SU-DHL-6 (cell line): ENCODE data around the gene TTLL9.
A peak's percentile ranks its signal among the peaks of the same experiment; 100 is the strongest.

ENCODE experiments used
- H2AFZ ChIP-seq: fragments of 200-600 bp; sonication (generic); 2 replicates; pipeline ENCODE4 v1.6.1; 2014; ENCODE audit warnings: low read depth, mild to moderate bottlenecking, moderate library complexity, mixed read lengths, antibody characterized with exemption, low read length; ENCODE audit not compliant: severe bottlenecking
- H3F3A ChIP-seq: fragments of 200-600 bp; shearing (Covaris generic); 2 replicates; pipeline ENCODE4 v1.6.0; 2016; ENCODE audit warnings: antibody characterized with exemption, mild to moderate bottlenecking; ENCODE audit not compliant: insufficient read depth
- H3K27ac ChIP-seq: fragments of 200-600 bp; sonication (generic); 2 replicates; pipeline ENCODE4 v1.5.1; 2016; ENCODE audit warnings: low read depth, mild to moderate bottlenecking, low read length, moderate library complexity, mixed read lengths
- H3K27me3 ChIP-seq: fragments of 200-600 bp; sonication (generic), shearing (Covaris generic); 2 replicates; pipeline ENCODE4 v1.6.0; 2014; ENCODE audit warnings: mild to moderate bottlenecking, low read length
- H3K36me3 ChIP-seq: fragments of 200-600 bp; sonication (generic); 2 replicates; pipeline ENCODE4 v1.6.1; 2014; ENCODE audit warnings: mild to moderate bottlenecking, low read length, mixed read lengths
- H3K4me2 ChIP-seq: fragments of 300-600, 200-600 bp; shearing (Covaris generic), sonication (generic); 2 replicates; pipeline ENCODE4 v1.6.0; 2014; ENCODE audit warnings: low read length, low read depth, mild to moderate bottlenecking; ENCODE audit not compliant: poor library complexity, severe bottlenecking
- H3K4me3 ChIP-seq: fragments of 200-600 bp; sonication (generic); 2 replicates; pipeline ENCODE4 v1.5.1; 2014; ENCODE audit warnings: antibody characterized with exemption, low read length, mild to moderate bottlenecking, mixed read lengths; ENCODE audit not compliant: insufficient read depth, poor library complexity, severe bottlenecking
- H3K79me2 ChIP-seq: fragments of 200-600 bp; sonication (generic); 2 replicates; pipeline ENCODE4 v1.6.1; 2014; ENCODE audit warnings: mild to moderate bottlenecking, low read length, moderate library complexity; ENCODE audit not compliant: insufficient read depth
- H3K9ac ChIP-seq: fragments of 200-600 bp; sonication (generic); 2 replicates; pipeline ENCODE4 v1.7.0; 2014; ENCODE audit warnings: mild to moderate bottlenecking, low read length
- H3K9me2 ChIP-seq: fragments of 200-600 bp; sonication (generic); replicated peaks from 2 replicates; pipeline ENCODE4 v1.6.1; 2014; ENCODE audit warnings: low read length; ENCODE audit not compliant: insufficient read depth
- H3K9me3 ChIP-seq: fragments of 200-600 bp; sonication (generic); 2 replicates; pipeline ENCODE4 v1.6.1; 2014; ENCODE audit warnings: low read length, mixed read lengths; ENCODE audit not compliant: insufficient read depth
- H4K20me1 ChIP-seq: fragments of 200-600 bp; sonication (generic); 2 replicates; pipeline ENCODE4 v1.6.1; 2014; ENCODE audit warnings: low read depth, mild to moderate bottlenecking, antibody characterized with exemption, low read length, moderate library complexity, mixed read lengths
- EZH2phosphoT487 ChIP-seq: fragments of 200-600 bp; sonication (generic), shearing (Covaris generic); conservative IDR thresholded peaks from 2 replicates; pipeline ENCODE4 v1.6.1; 2018; ENCODE audit warnings: mild to moderate bottlenecking, antibody characterized with exemption, low read length, moderate library complexity, mixed read lengths
- TF ChIP-seq, protein P1 (sequence below): fragments of 200-600 bp; sonication (generic); IDR thresholded peaks from one replicate; pipeline ENCODE4 v1.5.1; 2017; ENCODE audit warnings: antibody characterized with exemption, mild to moderate bottlenecking, low read length, moderate library complexity; ENCODE audit not compliant: insufficient read depth, poor library complexity, severe bottlenecking

Gene TTLL9

DNA sequence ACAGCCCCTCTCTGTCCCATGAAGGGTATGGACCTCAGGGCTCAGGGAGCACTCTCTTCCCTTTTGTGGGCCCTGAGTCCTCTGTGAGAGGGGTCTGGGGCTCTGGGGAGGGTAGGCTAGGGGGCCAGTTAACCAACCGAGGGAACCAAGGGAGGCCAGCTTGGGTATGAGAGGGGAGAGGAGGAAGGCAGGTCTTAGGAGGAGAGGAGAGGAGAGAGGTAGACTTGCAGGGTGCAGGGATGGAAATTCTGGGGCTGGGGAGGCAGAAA lies 827 bp upstream of the TTLL9 start:
- no peaks in the 10 kb centered on the region for H3K36me3 ChIP-seq
- no peak overlapping the region for H3K4me3 ChIP-seq
- H3K4me2 ChIP-seq: peak overlapping the region; percentile 58
- TF ChIP-seq, protein P1, sequence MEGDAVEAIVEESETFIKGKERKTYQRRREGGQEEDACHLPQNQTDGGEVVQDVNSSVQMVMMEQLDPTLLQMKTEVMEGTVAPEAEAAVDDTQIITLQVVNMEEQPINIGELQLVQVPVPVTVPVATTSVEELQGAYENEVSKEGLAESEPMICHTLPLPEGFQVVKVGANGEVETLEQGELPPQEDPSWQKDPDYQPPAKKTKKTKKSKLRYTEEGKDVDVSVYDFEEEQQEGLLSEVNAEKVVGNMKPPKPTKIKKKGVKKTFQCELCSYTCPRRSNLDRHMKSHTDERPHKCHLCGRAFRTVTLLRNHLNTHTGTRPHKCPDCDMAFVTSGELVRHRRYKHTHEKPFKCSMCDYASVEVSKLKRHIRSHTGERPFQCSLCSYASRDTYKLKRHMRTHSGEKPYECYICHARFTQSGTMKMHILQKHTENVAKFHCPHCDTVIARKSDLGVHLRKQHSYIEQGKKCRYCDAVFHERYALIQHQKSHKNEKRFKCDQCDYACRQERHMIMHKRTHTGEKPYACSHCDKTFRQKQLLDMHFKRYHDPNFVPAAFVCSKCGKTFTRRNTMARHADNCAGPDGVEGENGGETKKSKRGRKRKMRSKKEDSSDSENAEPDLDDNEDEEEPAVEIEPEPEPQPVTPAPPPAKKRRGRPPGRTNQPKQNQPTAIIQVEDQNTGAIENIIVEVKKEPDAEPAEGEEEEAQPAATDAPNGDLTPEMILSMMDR: no peak
- TF ChIP-seq EZH2phosphoT487: no peak
- H3K9me2 ChIP-seq: no peaks in the 10 kb centered on the region
- H3F3A ChIP-seq: no peaks in the 10 kb centered on the region
- H3K27me3 ChIP-seq: no peaks in the 10 kb centered on the region
- H3K27ac ChIP-seq: no peak overlapping the region
- H3K79me2 ChIP-seq: no peaks in the 10 kb centered on the region
- H3K9ac ChIP-seq: peak overlapping the region; percentile 56
- H3K9me3 ChIP-seq: no peaks in the 10 kb centered on the region
- peak overlapping the region; percentile 92 for H2AFZ ChIP-seq
- no peaks in the 10 kb centered on the region for H4K20me1 ChIP-seq

DNA sequence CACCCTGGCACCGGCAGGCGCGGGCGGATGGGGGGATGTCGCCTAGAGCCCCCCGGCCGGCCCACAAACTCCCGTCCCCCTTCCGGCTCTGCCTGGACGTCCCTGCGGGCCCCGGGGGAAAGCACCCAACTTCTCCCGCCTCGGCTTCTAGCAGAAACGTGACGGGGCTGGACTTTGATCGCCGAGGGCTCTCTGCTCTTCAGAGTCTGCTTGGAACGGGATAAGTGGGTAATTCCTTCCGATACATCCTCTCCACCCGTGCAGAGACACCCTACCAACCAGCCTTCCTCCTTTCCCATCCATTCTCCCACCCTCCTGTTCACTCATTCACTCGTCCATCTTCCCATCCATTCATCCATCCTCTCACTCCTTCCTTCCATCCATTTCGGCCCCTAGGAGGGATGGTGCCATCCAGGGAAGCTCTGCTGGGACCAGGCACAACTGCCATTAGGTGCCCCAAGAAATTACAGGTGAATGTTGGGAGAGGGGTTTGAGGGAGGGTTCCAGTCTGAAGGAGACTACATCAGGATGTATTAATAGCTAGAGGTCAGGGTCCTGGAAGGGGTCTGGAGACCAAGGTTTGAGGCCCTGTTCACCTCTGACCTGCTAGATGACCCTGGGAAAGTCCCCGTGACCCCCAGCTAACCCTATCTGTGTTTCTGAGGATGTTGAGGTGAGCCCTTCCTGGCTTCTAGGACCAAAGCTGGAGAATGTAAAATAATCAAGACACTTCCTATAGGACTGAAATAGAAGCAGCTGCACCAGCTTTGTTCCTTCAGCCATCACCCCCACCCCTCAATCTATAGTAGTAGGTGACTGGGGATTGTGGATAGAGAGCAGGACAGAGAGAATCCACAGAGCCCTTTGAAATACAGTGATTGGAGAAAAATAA lies 538 bp downstream of the TTLL9 start:
- Histone ChIP-seq H2AFZ (peak overlapping the region; percentile 92), H3K36me3 (no peaks in the 10 kb centered on the region), H3K79me2 (no peaks in the 10 kb centered on the region), H3K27me3 (no peaks in the 10 kb centered on the region), H3F3A (no peaks in the 10 kb centered on the region), H3K9me3 (no peaks in the 10 kb centered on the region), H3K9me2 (no peaks in the 10 kb centered on the region), H3K4me3 (peak overlapping the region; percentile 47), H3K4me2 (peak overlapping the region; percentile 58), H3K9ac (peak overlapping the region; percentile 56), H4K20me1 (no peaks in the 10 kb centered on the region), H3K27ac (no peak overlapping the region)
- TF ChIP-seq, protein P1: no peak
- no peak for TF ChIP-seq EZH2phosphoT487

DNA sequence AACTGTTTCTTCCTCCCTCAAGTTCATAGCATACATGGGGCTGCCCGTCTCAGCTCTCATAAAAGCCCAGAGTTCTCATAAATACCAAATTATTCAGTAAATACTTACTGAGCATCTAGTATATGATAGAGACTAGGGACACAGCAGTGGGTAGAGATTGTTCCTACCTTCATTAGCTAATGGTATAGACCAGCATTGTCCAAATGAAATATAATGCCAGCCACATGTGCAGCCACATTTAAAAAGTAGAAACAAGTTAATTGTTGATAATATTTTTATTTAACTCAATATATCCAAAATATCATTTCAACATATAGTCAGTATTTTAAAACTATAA lies 1.2 kb downstream of the TTLL9 start:
- Histone ChIP-seq H3K27me3 (no peaks in the 10 kb centered on the region), H3K4me3 (no peak overlapping the region), H3K79me2 (no peaks in the 10 kb centered on the region), H3K27ac (no peak overlapping the region), H3K9ac (no peak overlapping the region), H2AFZ (no peak overlapping the region), H3K9me3 (no peaks in the 10 kb centered on the region), H3K36me3 (no peaks in the 10 kb centered on the region), H4K20me1 (no peaks in the 10 kb centered on the region), H3K9me2 (no peaks in the 10 kb centered on the region), H3F3A (no peaks in the 10 kb centered on the region), H3K4me2 (no peak overlapping the region)
- TF ChIP-seq EZH2phosphoT487: no peak
- TF ChIP-seq, protein P1: no peak
